B cell (primary cell): ENCODE measurements around the gene GFOD2. TPM values are rescaled to one million over a fixed set of nuclear protein-coding genes. Genes with fewer than 3 reads are reported as not detected.
"Not testable (repeated sequence)": the region's sequence is repeated elsewhere in the genome, so short reads cannot be mapped to it uniquely, and the experiment has no call there.

ENCODE experiments used
- ATAC-seq: fragments of 200-7000 bp; cut with Tn5 transposase; one replicate; pipeline ENCODE4 v1.10.0; 2021; ENCODE audit warnings: low read depth, mild to moderate bottlenecking, moderate number of reproducible peaks, moderate library complexity
- CTCF ChIA-PET: fragments of 350-600 bp; sonication (Branson Sonifier 250); formaldehyde crosslinking; loops from one replicate; lab custom pipeline; 2021; ENCODE audit warnings: antibody characterized with exemption, inconsistent platforms; lab: Charles Lee
- POLR2A ChIA-PET: fragments of 350-600 bp; sonication (Branson Sonifier 250); formaldehyde crosslinking; loops from one replicate; lab custom pipeline; 2021; ENCODE audit warnings: antibody characterized with exemption; lab: Charles Lee
- DNase-seq: peaks from one replicate; pipeline ENCODE4 v3.0.0; 2013
- H2AFZ ChIP-seq: 2 replicates; pipeline ENCODE4 v1.6.1; 2012; ENCODE audit warnings: mild to moderate bottlenecking, low read depth, low read length; ENCODE audit not compliant: insufficient read depth, poor library complexity, severe bottlenecking
- H3K27ac ChIP-seq, 2 donors: 1 replicate in 1 of 2; 2 replicates in 1 of 2; pipeline ENCODE4 v1.5.1; 2012 to 2013; ENCODE audit warnings: low read length in 2 of 2, mild to moderate bottlenecking in 2 of 2, moderate library complexity in 1 of 2
- H3K27me3 ChIP-seq, 4 experiments: fragments of 200-600 bp in 1 of 4; sonication (generic) in 1 of 4; replicated peaks in 1 of 4; 1 replicate in 2 of 4; 2 replicates in 2 of 4; pipeline versions ENCODE4 v1.6.1 to v1.7.0; 2013 to 2016; ENCODE audit warnings: low read length in 3 of 4, mild to moderate bottlenecking in 2 of 4, mixed read lengths in 1 of 4, moderate library complexity in 1 of 4; ENCODE audit not compliant: insufficient read depth in 4 of 4, control insufficient read depth in 3 of 4; ENCODE audit errors: control extremely low read depth in 1 of 4
- H3K36me3 ChIP-seq, 2 experiments: replicated peaks in 1 of 2; 1 replicate in 1 of 2; 2 replicates in 1 of 2; pipeline versions ENCODE4 v1.6.1 to v1.7.1; 2013; ENCODE audit warnings: low read length in 1 of 2; ENCODE audit not compliant: insufficient read depth in 2 of 2, control insufficient read depth in 1 of 2; ENCODE audit errors: control extremely low read depth in 1 of 2, extremely low read depth in 1 of 2
- H3K4me1 ChIP-seq, 2 donors: fragments of 200-600 bp in 1 of 2; sonication (generic) in 1 of 2; 1 replicate in 1 of 2; 2 replicates in 1 of 2; pipeline versions ENCODE4 v1.5.1 to v1.6.1; 2013 to 2017; ENCODE audit warnings: low read length in 2 of 2; ENCODE audit not compliant: control insufficient read depth in 2 of 2, insufficient read depth in 2 of 2
- H3K4me2 ChIP-seq: replicated peaks from 2 replicates; pipeline ENCODE3; 2012; ENCODE audit warnings: mild to moderate bottlenecking, low read depth, low read length; ENCODE audit not compliant: poor library complexity, severe bottlenecking
- H3K4me3 ChIP-seq, 5 experiments: fragments of 200-600 bp in 1 of 5; sonication (generic) in 1 of 5; 1 replicate in 3 of 5; 2 replicates in 2 of 5; pipeline versions ENCODE4 v1.5.1 to v1.7.0; 2011 to 2016; ENCODE audit warnings: low read length in 4 of 5, mild to moderate bottlenecking in 4 of 5, low read depth in 2 of 5, control low read depth in 1 of 5, moderate library complexity in 1 of 5; ENCODE audit not compliant: insufficient read depth in 1 of 5; ENCODE audit errors: control extremely low read depth in 1 of 5, extremely low read depth in 1 of 5
- H3K79me2 ChIP-seq: fragments of 200-600 bp; sonication (generic); one replicate; pipeline ENCODE4 v1.6.0; 2016; ENCODE audit warnings: low read length; ENCODE audit not compliant: control insufficient read depth, insufficient read depth
- H3K9ac ChIP-seq: fragments of 200-600 bp; sonication (generic); 2 replicates; pipeline ENCODE4 v1.6.1; 2017; ENCODE audit warnings: mild to moderate bottlenecking, low read length, moderate library complexity
- H3K9me3 ChIP-seq, 3 donors: one replicate each; pipeline versions ENCODE4 v1.6.1 to v1.7.1; 2013; ENCODE audit warnings: low read length in 2 of 3; ENCODE audit not compliant: control insufficient read depth in 2 of 3, insufficient read depth in 1 of 3; ENCODE audit errors: control extremely low read depth in 1 of 3
- H4K20me1 ChIP-seq: 2 replicates; pipeline ENCODE4 v1.6.0; 2012; ENCODE audit warnings: mild to moderate bottlenecking, low read length; ENCODE audit not compliant: insufficient read depth, control insufficient read depth, poor library complexity, severe bottlenecking
- H3K27ac Mint-ChIP-seq: one replicate; pipeline ENCODE4 v1.8.0; 2021; ENCODE audit warnings: mixed read lengths
- H3K27me3 Mint-ChIP-seq: one replicate; pipeline ENCODE4 v1.8.0; 2021; ENCODE audit warnings: mixed read lengths
- H3K4me1 Mint-ChIP-seq: one replicate; pipeline ENCODE4 v1.8.0; 2021; ENCODE audit warnings: mixed read lengths
- H3K4me3 Mint-ChIP-seq: one replicate; pipeline ENCODE4 v1.8.0; 2021; ENCODE audit warnings: mixed read lengths
- H3K9me3 Mint-ChIP-seq: one replicate; pipeline ENCODE4 v1.8.0; 2022; ENCODE audit warnings: mixed read lengths; ENCODE audit not compliant: insufficient read depth
- CTCF ChIP-seq: fragments of 200-600 bp; IDR thresholded peaks from one replicate; pipeline ENCODE4 v1.8.0; 2022; ENCODE audit warnings: antibody characterized with exemption, mild to moderate bottlenecking
- EZH2 ChIP-seq: IDR thresholded peaks from 2 replicates; pipeline ENCODE4 v1.6.1; 2012; ENCODE audit warnings: borderline replicate concordance, low read depth, mild to moderate bottlenecking, moderate library complexity, low read length; ENCODE audit not compliant: insufficient read depth, poor library complexity, severe bottlenecking
- WGBS: methylation state at CpG from one replicate; pipeline ENCODE4 v1.1.5; 2013; ENCODE audit warnings: missing lambda C conversion rate; ENCODE audit not compliant: insufficient coverage; 5-methylcytosine and 5-hydroxymethylcytosine counted together
- intact Hi-C: fragments of 100-400 bp; cut with micrococcal nuclease; formaldehyde crosslinking; loops from one replicate; pipeline ENCODE4 v1.10.0; 2022
- polyA plus RNA-seq: library from polyadenylated mRNA; depleted of rRNA; stranded (reverse); fragments of >200 nt; gene quantifications from 2 replicates; pipeline ENCODE4 v1.2.3, GENCODE V29; 2012
- total RNA-seq, 2 donors: library from RNA; stranded (reverse); fragments of 120-200 nt in 1 of 2; gene quantifications; 1 replicate in 1 of 2; 2 replicates in 1 of 2; pipeline versions ENCODE4 v1.2.3 to v1.2.4, GENCODE V29; 2013 to 2022

The GFOD2 gene
- total and polyA plus RNA-seq, 2 donors (not counting 1 experiment from before 2014, with no cell fraction given): 11.9 to 18.2 TPM

GRCh38 chr16:67694611-67695010, 24.5 kb downstream of the GFOD2 start:
- Mint-ChIP-seq H3K27ac (peak overlapping the region; percentile 43), H3K4me1 (peaks cover 17% of the 10 kb centered on the region), H3K27me3 (no peaks in the 10 kb centered on the region), H3K9me3 (no peaks in the 10 kb centered on the region), H3K4me3 (no peak overlapping the region)
- no peak for ATAC-seq
- Histone ChIP-seq H2AFZ (no peak overlapping the region), H3K79me2 (peaks cover 40% of the 10 kb centered on the region), H3K4me3 (no peak overlapping the region), H3K4me1 (peaks cover 6 to 8% of the 10 kb centered on the region in 2 donors), H3K4me2 (no peak overlapping the region), H3K27ac (no peak overlapping the region), H4K20me1 (no peaks in the 10 kb centered on the region), H3K9me3 (peaks cover 0 to 8% (median 0%) of the 10 kb centered on the region in 3 donors), H3K27me3 (no peaks in the 10 kb centered on the region), H3K36me3 (peaks cover 0 to 7% of the 10 kb centered on the region in 2 experiments), H3K9ac (no peak overlapping the region)
- CTCF ChIA-PET: no interaction called here
- DNase-seq: no peak
- POLR2A ChIA-PET: no interaction called here
- WGBS: 100% methylated on average over 1 of the region's 2 CpGs
- TF ChIP-seq CTCF (no peak), EZH2 (no peak)
- intact Hi-C loops: no loop called here

DNA sequence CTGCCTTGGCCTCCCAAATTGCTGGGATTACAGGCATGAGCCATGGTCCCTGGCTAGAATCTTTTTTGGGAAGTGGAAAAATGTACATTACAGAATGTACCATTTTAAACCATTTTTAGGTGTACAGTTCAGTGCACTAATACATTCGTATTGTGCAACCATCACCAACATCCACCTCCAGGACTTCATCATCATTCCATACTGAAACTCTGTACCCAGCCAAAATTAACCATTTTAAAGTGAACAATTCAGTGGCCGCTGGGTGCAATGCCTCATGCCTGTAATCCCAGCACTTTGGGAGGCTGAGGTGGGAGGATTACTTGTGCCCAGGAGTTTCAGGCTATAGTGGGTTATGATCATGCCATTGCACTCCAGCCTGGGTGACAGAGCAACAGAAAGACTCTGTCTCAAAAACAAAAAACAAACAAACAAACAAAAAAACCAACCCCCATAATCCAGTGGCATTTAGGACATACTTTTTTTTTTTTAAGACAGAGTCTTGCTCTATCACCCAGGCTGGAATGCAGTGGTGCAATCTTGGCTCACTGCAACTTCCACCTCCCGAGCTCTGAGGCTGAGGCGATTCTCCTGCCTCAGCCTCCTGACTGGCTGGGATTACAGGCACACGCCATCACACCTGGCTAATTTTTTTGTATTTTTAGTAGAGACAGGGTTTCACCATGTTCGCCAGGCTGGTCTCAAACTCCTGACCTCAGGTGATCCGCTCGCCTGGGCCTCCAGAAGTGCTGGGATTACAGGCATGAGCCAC, 25.4 kb downstream of the GFOD2 start:
- ATAC-seq, intact Hi-C loops, H3K9ac ChIP-seq: not testable (repeated sequence)

More for the DNA sequence above, 25.4 kb downstream of the GFOD2 start:
- not testable (repeated sequence) for H3K27me3 ChIP-seq, H3K27ac ChIP-seq, H3K4me3 ChIP-seq, DNase-seq, H3K27me3 Mint-ChIP-seq, H4K20me1 ChIP-seq, H3K4me2 ChIP-seq, H3K9me3 Mint-ChIP-seq, H3K4me1 ChIP-seq, H3K4me3 Mint-ChIP-seq, H3K36me3 ChIP-seq, H3K9me3 ChIP-seq, H2AFZ ChIP-seq
- peak overlapping the region; percentile 32 for H3K27ac Mint-ChIP-seq
- 98% methylated on average over 6 of the region's 8 CpGs for WGBS
- H3K79me2 ChIP-seq: peaks cover 32% of the 10 kb centered on the region
- H3K4me1 Mint-ChIP-seq: peaks cover 17% of the 10 kb centered on the region
- POLR2A ChIA-PET: interaction anchor here (0.7 to 1.2 kb wide), 2 partner anchors 28 to 30 kb away, joined by 3 read pairs; no protein-coding TSS in a partner anchor
- CTCF ChIA-PET: interaction anchor here (0.6 to 1.3 kb wide), 3 partner anchors 21 to 48 kb away, joined by 3 read pairs; partner anchors contain the start of gene CARMIL2
